LNCaP clone FGC (cell line): ENCODE measurements around the gene CASP6.

ENCODE experiments used
- DNase-seq: peaks from one replicate; pipeline ENCODE4 v3.0.0-alpha.2; 2011; ENCODE audit warnings: low read depth
- H3K4me3 ChIP-seq: 2 replicates; pipeline ENCODE4 v1.5.1; 2011; ENCODE audit warnings: mild to moderate bottlenecking, low read depth, low read length, control low read depth
- TF ChIP-seq, protein P1 (sequence below): IDR thresholded peaks from 2 replicates; pipeline ENCODE4 v1.5.1; 2012; ENCODE audit warnings: mild to moderate bottlenecking; ENCODE audit not compliant: control insufficient read depth, insufficient read depth; ENCODE audit errors: extremely low read depth

Gene CASP6

DNA sequence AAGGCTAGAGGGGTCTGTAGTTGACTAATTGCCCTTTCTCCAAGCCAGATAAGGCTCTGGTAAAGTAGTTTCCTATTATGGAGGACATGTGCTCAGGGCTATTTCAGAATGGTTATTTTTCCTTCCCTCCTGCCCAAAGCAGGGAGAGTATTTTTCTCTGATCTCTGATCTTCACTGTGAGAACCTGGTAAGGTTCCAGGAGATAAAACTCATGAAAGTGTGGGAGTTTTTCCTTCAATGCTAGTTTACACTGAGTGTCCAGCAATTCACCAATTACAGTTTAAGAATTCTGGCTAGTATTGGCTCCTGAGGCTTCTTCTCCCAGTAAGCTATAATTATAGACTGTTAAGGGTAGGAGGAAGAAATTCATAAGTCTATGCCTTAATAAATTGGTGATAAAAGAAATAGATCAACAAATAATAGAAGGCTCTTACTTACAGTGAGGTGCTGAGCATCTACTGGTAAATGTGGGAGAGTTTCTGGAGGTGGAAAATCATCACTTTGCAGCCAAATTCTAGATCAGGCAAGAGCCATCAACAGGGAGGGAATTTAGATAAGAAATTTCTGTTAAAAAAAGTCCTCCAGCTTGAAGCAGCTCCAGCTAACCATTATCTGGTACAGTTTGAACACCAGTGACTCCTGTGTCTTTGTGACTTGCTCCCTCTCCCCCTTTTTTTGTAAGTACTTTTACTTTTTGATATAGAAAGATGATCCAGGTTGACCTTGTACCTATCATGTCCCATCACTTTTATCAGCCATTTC lies 30.9 kb downstream of the CASP6 start:
- TF ChIP-seq, protein P1, sequence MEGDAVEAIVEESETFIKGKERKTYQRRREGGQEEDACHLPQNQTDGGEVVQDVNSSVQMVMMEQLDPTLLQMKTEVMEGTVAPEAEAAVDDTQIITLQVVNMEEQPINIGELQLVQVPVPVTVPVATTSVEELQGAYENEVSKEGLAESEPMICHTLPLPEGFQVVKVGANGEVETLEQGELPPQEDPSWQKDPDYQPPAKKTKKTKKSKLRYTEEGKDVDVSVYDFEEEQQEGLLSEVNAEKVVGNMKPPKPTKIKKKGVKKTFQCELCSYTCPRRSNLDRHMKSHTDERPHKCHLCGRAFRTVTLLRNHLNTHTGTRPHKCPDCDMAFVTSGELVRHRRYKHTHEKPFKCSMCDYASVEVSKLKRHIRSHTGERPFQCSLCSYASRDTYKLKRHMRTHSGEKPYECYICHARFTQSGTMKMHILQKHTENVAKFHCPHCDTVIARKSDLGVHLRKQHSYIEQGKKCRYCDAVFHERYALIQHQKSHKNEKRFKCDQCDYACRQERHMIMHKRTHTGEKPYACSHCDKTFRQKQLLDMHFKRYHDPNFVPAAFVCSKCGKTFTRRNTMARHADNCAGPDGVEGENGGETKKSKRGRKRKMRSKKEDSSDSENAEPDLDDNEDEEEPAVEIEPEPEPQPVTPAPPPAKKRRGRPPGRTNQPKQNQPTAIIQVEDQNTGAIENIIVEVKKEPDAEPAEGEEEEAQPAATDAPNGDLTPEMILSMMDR = no peak
- DNase-seq = no peak
- no peak overlapping the region for H3K4me3 ChIP-seq

DNA sequence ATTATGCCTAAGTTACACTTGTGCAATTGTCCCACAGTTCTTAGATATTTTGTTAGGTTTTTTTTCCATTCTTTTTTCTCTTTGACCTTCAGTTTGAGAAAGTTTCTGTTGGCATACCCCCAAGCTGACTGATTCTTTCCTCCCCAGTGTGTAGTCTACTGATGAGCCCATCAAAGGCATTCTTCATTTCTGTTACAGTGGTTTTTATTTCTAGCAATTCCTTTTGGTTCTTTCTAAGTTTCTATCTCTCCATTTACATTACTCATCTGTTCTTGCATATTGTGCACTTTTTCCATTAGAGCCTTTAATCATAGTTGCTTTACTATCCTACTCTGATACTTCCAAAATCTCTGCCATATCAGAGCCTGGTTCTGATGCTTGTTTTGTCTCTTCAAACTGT lies 31.9 kb downstream of the CASP6 start:
- DNase-seq = no peak
- H3K4me3 ChIP-seq = no peak overlapping the region
- TF ChIP-seq, protein P1 = no peak

DNA sequence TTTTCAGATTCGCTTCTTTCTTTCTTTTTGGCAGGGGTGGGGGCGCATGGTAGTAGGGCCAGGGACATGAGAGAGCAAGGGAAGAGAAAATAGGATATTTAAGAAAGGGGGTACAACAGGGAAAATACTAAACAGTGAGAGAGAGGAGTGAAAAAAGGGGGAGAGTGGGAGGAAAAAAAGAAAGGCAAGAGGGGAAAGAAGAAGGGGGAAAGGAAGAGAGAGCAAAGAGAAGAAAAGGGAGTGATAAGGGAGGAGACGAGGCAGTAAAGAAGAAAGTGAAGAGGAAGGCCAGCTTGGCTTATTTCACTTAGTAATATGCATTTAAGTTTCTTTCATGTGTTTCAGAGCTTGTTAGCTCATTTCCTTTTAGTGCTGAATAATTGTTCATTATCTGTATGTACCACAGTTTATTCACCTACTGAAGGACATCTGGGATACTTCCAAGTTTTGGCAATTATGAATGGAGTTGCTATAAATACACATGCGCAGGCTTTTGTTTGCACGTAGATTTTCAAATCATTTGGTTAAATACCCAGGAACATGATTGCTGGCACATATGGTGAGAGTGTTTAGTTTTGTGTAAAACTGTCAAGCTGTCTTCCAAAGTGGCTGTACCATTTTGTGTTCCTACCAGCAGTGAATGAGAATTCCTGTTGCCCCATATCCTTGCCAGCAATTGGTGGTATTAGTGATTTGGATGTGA lies 37.3 kb downstream of the CASP6 start:
- TF ChIP-seq, protein P1 = no peak
- no peak overlapping the region for H3K4me3 ChIP-seq
- peak; percentile 85 for DNase-seq

DNA sequence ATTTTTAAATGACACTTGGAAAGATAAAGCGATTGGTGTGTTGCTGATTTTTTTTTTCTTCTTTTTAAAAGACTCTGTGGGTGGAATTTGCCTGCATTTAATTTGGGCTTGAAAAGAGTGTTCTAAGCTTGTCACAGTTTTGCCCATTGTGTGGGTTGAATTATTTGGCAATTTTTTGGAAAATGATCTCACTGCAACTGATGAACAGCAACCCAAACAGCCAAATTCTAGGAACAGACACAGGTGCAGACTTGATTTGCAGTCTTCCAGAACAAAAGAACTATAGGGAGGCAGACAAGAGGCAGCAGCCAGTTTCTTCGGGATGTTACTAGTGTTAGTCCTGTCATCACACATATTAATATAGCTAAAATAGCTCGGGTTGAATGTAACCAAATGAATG lies 40.5 kb downstream of the CASP6 start:
- TF ChIP-seq, protein P1 = no peak
- no peak for DNase-seq
- H3K4me3 ChIP-seq = no peak overlapping the region

DNA sequence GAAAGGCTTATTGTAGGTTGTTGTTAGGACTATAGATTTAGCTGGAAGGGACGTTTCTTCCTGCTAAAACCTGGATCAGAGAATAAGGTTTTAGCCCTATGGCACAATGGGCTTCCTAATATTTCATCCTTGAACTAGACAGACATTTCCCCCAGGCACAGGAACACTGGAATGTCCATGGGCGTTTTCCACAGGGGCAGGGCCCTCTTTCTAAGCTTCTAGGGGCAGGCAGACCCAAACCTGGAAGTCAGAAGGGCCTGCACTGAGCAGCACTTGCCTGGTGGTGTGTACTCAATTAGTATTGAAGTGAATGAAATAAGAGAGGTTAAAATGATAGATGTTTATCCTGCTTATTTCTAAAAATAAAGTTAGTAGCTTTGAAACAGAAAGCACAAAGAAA lies 41.1 kb downstream of the CASP6 start:
- no peak for DNase-seq
- TF ChIP-seq, protein P1 = no peak
- no peak overlapping the region for H3K4me3 ChIP-seq

DNA sequence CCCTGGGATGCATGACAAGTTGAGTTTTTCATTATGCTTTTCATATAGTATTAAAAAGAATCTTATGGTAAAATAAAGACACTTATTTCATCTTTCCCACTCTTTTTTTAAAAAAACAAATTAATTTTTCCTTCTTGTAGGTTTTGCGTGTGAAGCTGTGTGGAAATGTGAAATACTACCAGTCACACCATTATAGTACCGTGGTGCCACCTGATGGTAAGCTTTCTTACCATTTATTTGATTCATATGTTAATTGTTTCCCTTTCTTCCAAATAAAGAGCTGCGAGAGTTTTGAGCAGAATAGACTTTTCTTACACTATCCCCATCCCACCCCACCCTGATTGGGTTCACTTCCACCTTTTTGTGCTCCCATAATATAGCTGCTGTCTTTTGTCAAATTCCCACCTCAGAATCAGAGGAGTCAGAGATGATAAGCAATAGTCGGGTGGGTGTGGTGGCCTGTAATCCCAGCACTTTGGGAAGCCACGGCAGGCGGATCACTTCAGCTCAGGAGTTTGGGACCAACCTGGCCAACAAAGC lies 44.3 kb downstream of the CASP6 start:
- DNase-seq = peak; percentile 4
- no peak overlapping the region for H3K4me3 ChIP-seq
- TF ChIP-seq, protein P1 = peak; percentile 44
